ENCODE data around the gene PAX7. TPM values are rescaled to one million over a fixed set of nuclear protein-coding genes. Genes with fewer than 3 reads are reported as not detected.

The PAX7 gene
- total RNA-seq, 6 experiments from 2014 or later = not detected

DNA sequence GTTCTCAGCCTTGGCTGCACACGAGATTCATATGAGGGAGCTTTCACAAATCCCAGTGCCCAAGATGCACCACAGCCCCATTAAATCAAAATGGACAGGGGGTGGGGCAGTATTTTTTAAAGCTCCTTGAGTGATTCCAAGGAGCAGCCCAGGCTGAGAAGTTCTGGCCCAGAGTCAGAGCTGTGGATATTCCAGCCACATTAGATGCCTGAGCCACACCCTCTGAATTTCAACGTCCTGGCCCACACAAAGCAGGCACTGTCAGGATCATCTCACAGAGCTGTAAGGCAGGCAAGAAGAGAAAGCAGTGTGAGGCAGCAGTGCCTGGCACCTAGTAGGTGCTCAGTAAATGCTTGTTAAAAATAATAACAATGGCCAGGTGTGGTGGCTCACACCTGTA is 37.4 kb downstream of the PAX7 start:
- H3K27me3 ChIP-seq = no peaks in the 10 kb centered on the region
- H3K9me3 ChIP-seq = no peaks in the 10 kb centered on the region
- H3K4me1 ChIP-seq = no peaks in the 10 kb centered on the region
- WGBS (ENCODE audit: insufficient coverage, low coverage, low lambda C conversion rate, missing lambda C conversion rate) = 4% methylated on average over 2 of the region's 2 CpGs
- no peak overlapping the region for H3K4me3 ChIP-seq
- intact Hi-C loops (cut with DNase I) = no loop called here
- DNase-seq = no peak
- no peak overlapping the region for H3K27ac ChIP-seq
- TF ChIP-seq POLR2A (IDR thresholded peaks at IDR 0.05) (no peak), CTCF (IDR thresholded peaks at IDR 0.05) (no peak)
- H3K36me3 ChIP-seq = no peaks in the 10 kb centered on the region
- ATAC-seq = no peak

GRCh38 chr1:18668750-18669404 is 38.2 kb downstream of the PAX7 start:
- H3K9me3 ChIP-seq = no peaks in the 10 kb centered on the region
- 40% methylated on average over 1 of the region's 4 CpGs for WGBS (ENCODE audit: insufficient coverage, low coverage, low lambda C conversion rate, missing lambda C conversion rate)
- intact Hi-C loops (cut with DNase I) = no loop called here

DNA sequence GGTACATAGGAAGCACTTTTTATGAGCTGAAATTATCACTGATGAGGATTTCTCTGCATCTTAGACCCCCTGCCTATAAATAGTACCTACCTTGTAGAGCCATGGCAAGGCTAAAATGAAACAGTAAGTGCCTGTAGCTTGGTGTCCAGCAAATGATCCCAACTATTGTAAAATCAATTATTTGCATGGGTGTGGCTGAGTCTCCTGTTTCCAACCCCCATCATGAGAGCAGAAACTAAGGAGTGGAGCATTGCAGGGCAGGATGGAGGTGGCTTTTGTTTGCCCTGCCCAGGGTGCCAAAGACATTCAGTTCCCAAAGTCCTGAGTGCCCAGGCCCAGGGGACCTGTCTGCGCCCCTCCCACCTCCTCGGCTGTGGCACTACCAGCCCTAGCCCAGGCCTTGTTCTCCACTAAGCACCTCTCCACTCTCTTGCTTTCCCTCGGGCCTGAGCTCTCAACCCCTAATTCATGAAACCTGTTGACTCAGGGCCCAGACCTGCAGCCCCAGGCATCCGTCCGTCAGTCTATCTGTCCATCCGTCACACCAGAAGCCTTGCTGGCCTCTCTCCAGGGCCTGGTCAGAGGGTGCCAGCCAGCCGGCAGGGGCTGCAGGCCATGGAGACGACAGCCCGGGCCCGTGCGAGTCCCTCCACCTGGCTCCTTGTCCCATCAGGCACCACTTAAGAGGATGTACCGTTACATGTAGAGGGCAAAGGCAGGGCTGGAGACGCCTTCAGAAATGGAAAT is 39.6 kb downstream of the PAX7 start:
- no peak overlapping the region for H3K4me3 ChIP-seq
- 76% methylated on average over 4 of the region's 13 CpGs for WGBS (ENCODE audit: insufficient coverage, low coverage, low lambda C conversion rate, missing lambda C conversion rate)
- H3K27ac ChIP-seq = no peak overlapping the region
- DNase-seq = no peak
- no peaks in the 10 kb centered on the region for H3K9me3 ChIP-seq
- intact Hi-C loops (cut with DNase I) = no loop called here
- H3K36me3 ChIP-seq = no peaks in the 10 kb centered on the region
- no peaks in the 10 kb centered on the region for H3K27me3 ChIP-seq
- ATAC-seq = no peak
- TF ChIP-seq POLR2A (IDR thresholded peaks at IDR 0.05) = no peak
- no peaks in the 10 kb centered on the region for H3K4me1 ChIP-seq

More at GRCh38 chr1:18668750-18669404, 38.2 kb downstream of the PAX7 start:
- Histone ChIP-seq H3K4me3 (no peak overlapping the region), H3K27ac (no peak overlapping the region), H3K27me3 (no peaks in the 10 kb centered on the region), H3K4me1 (no peaks in the 10 kb centered on the region), H3K36me3 (no peaks in the 10 kb centered on the region)
- ATAC-seq = no peak
- DNase-seq = no peak
- TF ChIP-seq POLR2A (IDR thresholded peaks at IDR 0.05) = no peak
- no peak for TF ChIP-seq CTCF (IDR thresholded peaks at IDR 0.05)

- no peaks in the 10 kb centered on the region for H3K9me3 ChIP-seq
- 53% methylated on average over 4 of the region's 5 CpGs for WGBS (ENCODE audit: insufficient coverage, low coverage, low lambda C conversion rate, missing lambda C conversion rate)
- H3K4me1 ChIP-seq = no peaks in the 10 kb centered on the region
- no peak overlapping the region for H3K27ac ChIP-seq
- DNase-seq = no peak
- intact Hi-C loops (cut with DNase I) = no loop called here
- H3K36me3 ChIP-seq = no peaks in the 10 kb centered on the region
- H3K27me3 ChIP-seq = no peaks in the 10 kb centered on the region
- no peak for ATAC-seq
- TF ChIP-seq POLR2A (IDR thresholded peaks at IDR 0.05) (no peak), CTCF (IDR thresholded peaks at IDR 0.05) (no peak)
- no peak overlapping the region for H3K4me3 ChIP-seq
Measured at GRCh38 chr1:18670868-18671225, 40.2 kb downstream of the PAX7 start.

DNA sequence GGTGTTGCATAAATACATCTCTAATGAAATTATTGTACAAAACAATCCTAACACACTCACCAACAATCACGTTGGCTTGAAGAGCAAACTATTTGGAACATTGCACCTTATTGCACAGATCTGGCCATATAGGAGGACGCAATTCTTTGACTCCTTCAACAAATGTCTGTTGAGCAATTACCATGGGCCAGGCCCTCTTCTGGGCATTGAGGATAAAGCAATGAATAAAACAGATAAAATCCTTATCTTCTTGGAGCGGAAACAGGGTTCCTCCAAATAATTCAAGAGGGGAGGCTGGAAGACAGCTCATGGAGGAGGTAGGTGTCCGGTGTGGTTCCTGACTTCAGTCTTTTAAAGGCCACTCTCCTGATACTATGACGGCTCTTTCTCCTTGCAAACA is 43.3 kb downstream of the PAX7 start:
- H3K27me3 ChIP-seq = no peaks in the 10 kb centered on the region
- H3K27ac ChIP-seq = no peak overlapping the region
- 34% methylated on average over 4 of the region's 5 CpGs for WGBS (ENCODE audit: insufficient coverage, low coverage, low lambda C conversion rate, missing lambda C conversion rate)
- TF ChIP-seq CTCF (IDR thresholded peaks at IDR 0.05) = no peak
- no peak for TF ChIP-seq POLR2A (IDR thresholded peaks at IDR 0.05)
- intact Hi-C loops (cut with DNase I) = no loop called here
- H3K36me3 ChIP-seq = no peaks in the 10 kb centered on the region
- ATAC-seq (no peak), DNase-seq (no peak)
- no peak overlapping the region for H3K4me3 ChIP-seq
- no peaks in the 10 kb centered on the region for H3K4me1 ChIP-seq
- H3K9me3 ChIP-seq = no peaks in the 10 kb centered on the region
